ENCODE measurements around the gene MTFR1L.
A peak's percentile ranks its signal among the peaks of the same experiment; 100 is the strongest.

Gene MTFR1L

DNA sequence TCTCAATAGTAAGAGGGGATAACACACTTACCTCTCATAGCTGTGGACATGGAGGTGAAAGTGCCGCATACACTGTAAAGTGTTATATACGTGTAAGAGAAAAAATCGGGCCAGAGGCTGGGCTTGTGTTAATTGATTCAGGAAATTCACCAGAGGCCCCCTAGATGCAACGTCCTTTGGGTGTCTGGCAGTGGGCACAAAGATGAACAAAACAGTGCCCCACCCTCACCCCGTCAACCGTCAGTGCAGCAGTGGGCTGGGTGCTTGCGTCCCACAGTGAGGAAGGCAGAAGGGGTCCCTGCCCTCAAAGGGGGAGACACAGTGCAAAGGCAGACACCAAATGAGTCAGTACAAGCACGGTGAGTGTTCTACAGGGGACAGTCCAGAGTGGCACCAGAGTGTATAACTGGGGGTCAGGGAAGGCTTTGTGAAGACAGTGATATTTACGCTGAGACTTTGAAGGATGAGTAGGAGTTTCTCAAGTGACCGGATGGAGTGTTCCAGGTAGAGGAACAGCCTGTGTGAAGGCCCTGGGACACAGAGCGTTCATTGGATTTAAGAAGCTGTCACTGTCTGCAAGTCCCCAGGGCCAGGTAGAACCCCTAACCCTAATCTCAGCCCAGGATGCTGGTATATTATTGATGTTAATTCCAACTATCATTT is 6.6 kb upstream of the MTFR1L start:
- no peaks in the 10 kb centered on the region for H3K27me3 ChIP-seq (ENCODE audit: control insufficient read depth, insufficient read depth, low read length)
- no peak overlapping the region for H3K4me3 ChIP-seq (ENCODE audit: low read length)
- H3K9me3 ChIP-seq (ENCODE audit: control insufficient read depth, low read length): no peaks in the 10 kb centered on the region
- H3K4me1 ChIP-seq (ENCODE audit: control insufficient read depth, insufficient read depth, low read length): peaks cover 8% of the 10 kb centered on the region
- no peaks in the 10 kb centered on the region for H3K36me3 ChIP-seq (ENCODE audit: control insufficient read depth, insufficient read depth, low read length)
- no peak overlapping the region for H3K9ac ChIP-seq (ENCODE audit: low read length)

GRCh38 chr1:25813734-25814471 is 5.9 kb upstream of the MTFR1L start:
- Histone ChIP-seq H3K9me3 (ENCODE audit: control insufficient read depth, low read length) (no peaks in the 10 kb centered on the region), H3K9ac (ENCODE audit: low read length) (no peak overlapping the region), H3K36me3 (ENCODE audit: control insufficient read depth, insufficient read depth, low read length) (no peaks in the 10 kb centered on the region), H3K27me3 (ENCODE audit: control insufficient read depth, insufficient read depth, low read length) (no peaks in the 10 kb centered on the region), H3K4me1 (ENCODE audit: control insufficient read depth, insufficient read depth, low read length) (peaks cover 13% of the 10 kb centered on the region), H3K4me3 (ENCODE audit: low read length) (no peak overlapping the region)

- peaks cover 16% of the 10 kb centered on the region for H3K4me1 ChIP-seq (ENCODE audit: control insufficient read depth, insufficient read depth, low read length)
- no peaks in the 10 kb centered on the region for H3K27me3 ChIP-seq (ENCODE audit: control insufficient read depth, insufficient read depth, low read length)
- H3K9me3 ChIP-seq (ENCODE audit: control insufficient read depth, low read length): no peaks in the 10 kb centered on the region
- H3K4me3 ChIP-seq (ENCODE audit: low read length): no peak overlapping the region
- H3K9ac ChIP-seq (ENCODE audit: low read length): no peak overlapping the region
- no peaks in the 10 kb centered on the region for H3K36me3 ChIP-seq (ENCODE audit: control insufficient read depth, insufficient read depth, low read length)
Measured at GRCh38 chr1:25814549-25815087, 5.1 kb upstream of the MTFR1L start.

DNA sequence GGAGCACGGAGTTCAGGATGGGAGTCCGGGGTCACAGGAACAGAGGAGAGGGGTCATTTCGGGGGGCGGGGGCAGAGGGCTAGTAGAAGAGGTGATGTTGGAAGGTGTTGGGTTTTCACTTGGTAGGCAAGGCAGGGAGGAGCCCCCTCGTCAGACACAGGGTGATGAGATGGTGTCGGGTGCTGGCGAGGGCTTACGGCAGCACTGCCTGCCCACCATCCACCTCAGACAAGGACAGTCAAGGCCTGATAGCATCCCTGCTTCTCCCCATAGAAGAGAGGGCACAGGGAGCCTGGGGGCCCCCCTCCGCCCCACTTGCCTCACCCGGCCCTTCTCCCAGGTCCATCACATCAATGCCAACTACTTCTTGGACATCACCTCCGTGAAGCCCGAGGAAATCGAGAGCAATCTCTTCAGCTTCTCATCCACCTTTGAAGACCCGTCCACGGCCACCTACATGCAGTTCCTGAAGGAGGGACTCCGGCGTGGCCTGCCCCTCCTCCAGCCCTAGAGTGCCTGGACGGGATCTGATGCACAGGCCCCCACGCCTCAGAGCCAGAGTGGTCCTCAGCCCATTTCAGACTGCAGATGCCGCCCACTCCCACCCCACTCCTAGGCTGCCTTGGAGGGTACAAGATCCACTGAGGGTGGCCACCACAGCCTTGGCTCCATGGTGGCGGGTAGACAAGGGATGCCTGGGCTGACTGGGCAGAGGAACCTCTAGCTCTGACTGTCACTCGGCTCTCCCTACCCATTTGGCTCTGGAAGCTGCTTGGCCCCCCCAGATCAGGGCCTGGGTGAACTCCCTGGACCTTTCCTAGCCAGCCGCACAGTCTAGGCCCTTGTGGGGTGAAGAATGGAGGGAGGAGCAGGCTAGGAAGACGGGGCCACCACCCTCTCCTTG is 4.3 kb upstream of the MTFR1L start:
- Histone ChIP-seq H3K4me1 (ENCODE audit: control insufficient read depth, insufficient read depth, low read length) (peaks cover 16% of the 10 kb centered on the region), H3K9me3 (ENCODE audit: control insufficient read depth, low read length) (no peaks in the 10 kb centered on the region), H3K9ac (ENCODE audit: low read length) (no peak overlapping the region), H3K36me3 (ENCODE audit: control insufficient read depth, insufficient read depth, low read length) (no peaks in the 10 kb centered on the region), H3K4me3 (ENCODE audit: low read length) (no peak overlapping the region), H3K27me3 (ENCODE audit: control insufficient read depth, insufficient read depth, low read length) (no peaks in the 10 kb centered on the region)

DNA sequence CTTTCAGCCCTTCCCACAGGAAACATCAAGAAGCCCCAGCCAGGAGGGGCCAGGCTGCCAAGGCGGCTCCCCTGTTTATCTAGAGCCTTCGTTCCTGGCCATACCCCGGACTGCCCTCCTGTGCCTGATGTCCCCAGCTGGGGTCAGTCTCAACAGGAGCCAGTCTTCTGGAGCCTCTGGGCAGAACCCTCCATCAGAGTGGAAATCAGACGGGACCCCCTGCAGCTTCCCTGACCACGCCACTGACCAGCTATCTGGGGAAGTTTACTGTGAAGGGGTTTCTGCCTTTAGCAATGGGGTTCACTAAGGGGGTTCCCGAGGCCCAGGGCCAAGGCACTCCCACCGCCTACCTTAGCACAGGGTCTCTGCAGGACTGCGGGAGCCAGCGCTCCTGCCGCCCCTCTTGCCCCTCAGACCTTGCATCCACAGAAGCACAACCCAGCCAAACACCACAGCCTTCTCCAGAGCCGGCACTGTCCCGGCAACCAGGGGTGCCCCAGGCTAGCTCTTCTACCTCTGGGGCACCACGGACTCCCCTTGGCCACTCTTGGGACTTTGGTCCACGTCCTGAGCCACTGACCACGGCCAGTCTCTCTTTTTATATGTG is 3.5 kb upstream of the MTFR1L start:
- Histone ChIP-seq H3K4me3 (ENCODE audit: low read length) (no peak overlapping the region), H3K4me1 (ENCODE audit: control insufficient read depth, insufficient read depth, low read length) (peaks cover 22% of the 10 kb centered on the region), H3K36me3 (ENCODE audit: control insufficient read depth, insufficient read depth, low read length) (no peaks in the 10 kb centered on the region), H3K9ac (ENCODE audit: low read length) (no peak overlapping the region), H3K27me3 (ENCODE audit: control insufficient read depth, insufficient read depth, low read length) (no peaks in the 10 kb centered on the region), H3K9me3 (ENCODE audit: control insufficient read depth, low read length) (no peaks in the 10 kb centered on the region)

GRCh38 chr1:25817840-25818501 is 1.8 kb upstream of the MTFR1L start:
- peak overlapping the region; percentile 18 for H3K9ac ChIP-seq (ENCODE audit: low read length)
- no peaks in the 10 kb centered on the region for H3K27me3 ChIP-seq (ENCODE audit: control insufficient read depth, insufficient read depth, low read length)
- H3K9me3 ChIP-seq (ENCODE audit: control insufficient read depth, low read length): no peaks in the 10 kb centered on the region
- H3K4me3 ChIP-seq (ENCODE audit: low read length): no peak overlapping the region
- H3K36me3 ChIP-seq (ENCODE audit: control insufficient read depth, insufficient read depth, low read length): no peaks in the 10 kb centered on the region
- peaks cover 28% of the 10 kb centered on the region for H3K4me1 ChIP-seq (ENCODE audit: control insufficient read depth, insufficient read depth, low read length)

DNA sequence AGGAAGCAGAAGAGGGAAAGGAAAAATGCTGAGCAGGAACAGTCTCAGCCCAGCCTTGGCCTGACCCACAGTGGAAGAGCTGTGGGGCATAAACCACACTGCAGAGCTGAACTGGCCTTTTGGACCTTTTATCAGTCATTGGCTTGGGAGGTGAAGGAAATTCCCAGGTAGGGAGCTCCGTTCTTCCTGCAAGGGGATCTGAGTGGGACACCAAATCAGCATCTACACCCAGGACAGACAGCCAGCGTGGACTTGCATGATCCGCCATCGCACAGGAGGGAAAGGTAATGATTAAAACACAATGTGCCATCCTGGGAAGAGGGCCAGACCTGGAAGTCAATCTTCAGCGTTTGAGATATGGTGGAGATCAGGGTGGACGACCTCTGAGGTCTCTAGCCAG is 1.2 kb upstream of the MTFR1L start:
- Histone ChIP-seq H3K36me3 (ENCODE audit: control insufficient read depth, insufficient read depth, low read length) (no peaks in the 10 kb centered on the region), H3K9ac (ENCODE audit: low read length) (peak overlapping the region; percentile 18), H3K4me1 (ENCODE audit: control insufficient read depth, insufficient read depth, low read length) (peaks cover 28% of the 10 kb centered on the region), H3K4me3 (ENCODE audit: low read length) (no peak overlapping the region), H3K27me3 (ENCODE audit: control insufficient read depth, insufficient read depth, low read length) (no peaks in the 10 kb centered on the region), H3K9me3 (ENCODE audit: control insufficient read depth, low read length) (no peaks in the 10 kb centered on the region)

DNA sequence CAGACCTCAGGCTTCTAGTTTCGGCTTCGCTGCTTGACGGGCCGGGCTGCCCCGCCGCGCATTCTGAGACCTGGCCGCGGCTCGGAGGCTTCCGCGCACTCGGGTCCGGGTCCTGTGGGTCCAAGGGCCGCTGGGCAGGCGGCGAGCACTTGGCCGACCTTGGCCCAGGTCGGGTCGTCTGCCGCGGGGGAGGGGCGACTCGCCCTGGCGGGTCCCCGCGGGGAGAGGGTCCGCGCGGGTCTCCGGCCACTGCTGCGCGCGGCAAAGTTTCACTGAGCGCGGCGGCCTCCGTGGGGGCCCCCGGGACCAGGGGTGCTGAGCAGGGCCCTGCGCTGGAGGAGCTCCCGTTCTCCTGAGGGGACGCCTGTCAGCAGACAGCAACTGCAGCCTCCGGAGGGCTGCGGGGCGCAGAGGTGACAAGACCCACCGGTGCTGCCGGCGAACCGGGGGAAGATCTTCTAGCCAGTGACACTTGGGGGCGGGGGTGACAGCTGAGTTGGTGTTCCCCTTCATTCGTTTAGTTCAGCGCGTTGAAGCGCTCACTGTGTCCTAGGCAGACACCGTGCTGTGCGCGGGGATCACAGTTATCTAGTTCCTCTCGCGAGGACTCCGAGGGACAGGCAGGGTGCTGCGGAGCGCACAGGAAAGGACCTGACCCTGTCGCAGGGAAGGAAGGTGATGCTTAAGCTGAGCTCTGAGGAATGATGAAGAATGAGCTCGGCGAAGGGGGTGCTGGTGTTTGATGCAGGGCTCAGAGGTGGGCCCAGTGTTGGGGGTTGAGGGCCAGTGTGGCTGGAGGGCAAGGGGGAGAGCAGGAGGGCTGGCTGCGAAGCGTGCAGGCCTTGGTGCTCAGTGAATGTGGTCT is 725 bp downstream of the MTFR1L start:
- H3K4me1 ChIP-seq (ENCODE audit: control insufficient read depth, insufficient read depth, low read length): peaks cover 28% of the 10 kb centered on the region
- H3K9me3 ChIP-seq (ENCODE audit: control insufficient read depth, low read length): no peaks in the 10 kb centered on the region
- no peaks in the 10 kb centered on the region for H3K27me3 ChIP-seq (ENCODE audit: control insufficient read depth, insufficient read depth, low read length)
- peak overlapping the region; percentile 92 for H3K4me3 ChIP-seq (ENCODE audit: low read length)
- H3K36me3 ChIP-seq (ENCODE audit: control insufficient read depth, insufficient read depth, low read length): no peaks in the 10 kb centered on the region
- H3K9ac ChIP-seq (ENCODE audit: low read length): peak overlapping the region; percentile 90

GRCh38 chr1:25821112-25821476 is 1.3 kb downstream of the MTFR1L start:
- Histone ChIP-seq H3K36me3 (ENCODE audit: control insufficient read depth, insufficient read depth, low read length) (no peaks in the 10 kb centered on the region), H3K4me3 (ENCODE audit: low read length) (peak overlapping the region; percentile 92), H3K27me3 (ENCODE audit: control insufficient read depth, insufficient read depth, low read length) (no peaks in the 10 kb centered on the region), H3K4me1 (ENCODE audit: control insufficient read depth, insufficient read depth, low read length) (peaks cover 28% of the 10 kb centered on the region), H3K9ac (ENCODE audit: low read length) (peak overlapping the region; percentile 90), H3K9me3 (ENCODE audit: control insufficient read depth, low read length) (no peaks in the 10 kb centered on the region)

DNA sequence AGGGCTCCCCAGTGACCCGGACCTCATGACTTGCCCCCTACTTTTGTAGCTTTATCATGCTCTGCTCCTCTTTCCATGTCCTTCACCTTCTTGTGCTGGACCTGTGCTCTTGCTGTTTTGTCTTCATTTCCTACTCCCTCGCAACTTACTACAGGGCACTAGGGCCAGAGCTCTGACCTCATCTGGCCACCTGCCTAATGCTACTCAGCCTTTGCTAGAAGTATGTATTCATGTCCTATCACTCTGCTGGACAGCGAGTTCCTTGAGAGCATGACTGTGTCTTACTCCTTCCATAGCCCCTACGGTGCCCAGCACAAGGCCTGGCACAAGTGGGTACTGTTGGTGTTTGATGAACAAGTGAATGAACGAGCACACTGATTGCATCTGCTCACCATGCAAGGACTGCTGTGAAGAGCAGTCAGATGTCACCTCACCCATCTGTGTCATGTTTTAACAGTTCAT is 1.9 kb downstream of the MTFR1L start:
- H3K4me1 ChIP-seq (ENCODE audit: control insufficient read depth, insufficient read depth, low read length): peaks cover 28% of the 10 kb centered on the region
- no peaks in the 10 kb centered on the region for H3K9me3 ChIP-seq (ENCODE audit: control insufficient read depth, low read length)
- H3K9ac ChIP-seq (ENCODE audit: low read length): no peak overlapping the region
- H3K27me3 ChIP-seq (ENCODE audit: control insufficient read depth, insufficient read depth, low read length): no peaks in the 10 kb centered on the region
- H3K4me3 ChIP-seq (ENCODE audit: low read length): no peak overlapping the region
- H3K36me3 ChIP-seq (ENCODE audit: control insufficient read depth, insufficient read depth, low read length): no peaks in the 10 kb centered on the region

Measured in mucosa of stomach (tissue), 1 donor.